ENCODE data around the gene MYH11.

DNA sequence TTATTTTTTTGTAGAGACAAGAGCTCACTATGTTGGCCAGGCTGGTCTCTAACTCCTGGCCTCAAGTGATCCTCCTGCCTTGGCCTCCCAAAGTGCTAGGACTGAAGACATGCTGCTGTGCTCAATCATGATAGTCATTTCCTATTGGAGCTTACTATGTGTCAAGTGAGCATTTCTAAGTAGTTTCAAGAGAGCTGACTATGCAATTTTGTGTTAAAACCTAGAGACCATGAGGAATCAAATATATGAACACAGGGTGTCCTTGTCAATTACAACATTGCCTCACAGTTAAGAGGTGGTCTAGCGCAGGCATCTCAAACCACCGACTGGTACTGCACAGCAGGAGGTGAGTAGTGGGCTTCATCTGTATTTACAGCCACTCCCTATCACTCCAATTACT, 37.8 kb downstream of the MYH11 start:
- TF ChIP-seq, protein P1, sequence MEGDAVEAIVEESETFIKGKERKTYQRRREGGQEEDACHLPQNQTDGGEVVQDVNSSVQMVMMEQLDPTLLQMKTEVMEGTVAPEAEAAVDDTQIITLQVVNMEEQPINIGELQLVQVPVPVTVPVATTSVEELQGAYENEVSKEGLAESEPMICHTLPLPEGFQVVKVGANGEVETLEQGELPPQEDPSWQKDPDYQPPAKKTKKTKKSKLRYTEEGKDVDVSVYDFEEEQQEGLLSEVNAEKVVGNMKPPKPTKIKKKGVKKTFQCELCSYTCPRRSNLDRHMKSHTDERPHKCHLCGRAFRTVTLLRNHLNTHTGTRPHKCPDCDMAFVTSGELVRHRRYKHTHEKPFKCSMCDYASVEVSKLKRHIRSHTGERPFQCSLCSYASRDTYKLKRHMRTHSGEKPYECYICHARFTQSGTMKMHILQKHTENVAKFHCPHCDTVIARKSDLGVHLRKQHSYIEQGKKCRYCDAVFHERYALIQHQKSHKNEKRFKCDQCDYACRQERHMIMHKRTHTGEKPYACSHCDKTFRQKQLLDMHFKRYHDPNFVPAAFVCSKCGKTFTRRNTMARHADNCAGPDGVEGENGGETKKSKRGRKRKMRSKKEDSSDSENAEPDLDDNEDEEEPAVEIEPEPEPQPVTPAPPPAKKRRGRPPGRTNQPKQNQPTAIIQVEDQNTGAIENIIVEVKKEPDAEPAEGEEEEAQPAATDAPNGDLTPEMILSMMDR (IDR thresholded peaks at IDR 0.05): no peak
- TF ChIP-seq ZFX (IDR thresholded peaks at IDR 0.05; ENCODE audit: borderline replicate concordance): no peak
